GM18526 (cell line): Measurements from ENCODE around the gene ANK2.

ENCODE experiments used
- POLR2A ChIP-seq: IDR thresholded peaks from 3 replicates; pipeline ENCODE4 v1.6.1; 2011; ENCODE audit not compliant: insufficient read length; ENCODE audit errors: extremely low read depth

The ANK2 gene

DNA sequence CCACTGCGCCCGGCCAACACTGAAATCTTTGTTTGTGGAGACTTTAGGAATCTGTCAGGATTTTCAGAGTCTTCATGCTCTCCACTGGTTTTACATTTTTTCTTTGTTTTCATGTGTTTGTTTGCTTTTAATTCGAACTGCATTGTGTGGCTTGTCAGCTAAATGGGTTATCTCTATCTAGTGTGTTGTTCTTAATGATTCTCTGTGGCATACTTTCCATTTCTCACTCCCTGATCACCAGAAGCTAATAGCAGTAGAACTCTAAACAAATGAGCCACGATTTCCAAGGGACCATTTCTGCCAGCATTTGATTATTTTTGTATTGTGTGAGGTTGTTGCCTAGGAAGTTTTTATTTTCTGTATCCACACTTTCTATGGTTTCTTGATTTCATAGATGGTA lies 359.7 kb downstream of the ANK2 start:
- no peak for TF ChIP-seq POLR2A

DNA sequence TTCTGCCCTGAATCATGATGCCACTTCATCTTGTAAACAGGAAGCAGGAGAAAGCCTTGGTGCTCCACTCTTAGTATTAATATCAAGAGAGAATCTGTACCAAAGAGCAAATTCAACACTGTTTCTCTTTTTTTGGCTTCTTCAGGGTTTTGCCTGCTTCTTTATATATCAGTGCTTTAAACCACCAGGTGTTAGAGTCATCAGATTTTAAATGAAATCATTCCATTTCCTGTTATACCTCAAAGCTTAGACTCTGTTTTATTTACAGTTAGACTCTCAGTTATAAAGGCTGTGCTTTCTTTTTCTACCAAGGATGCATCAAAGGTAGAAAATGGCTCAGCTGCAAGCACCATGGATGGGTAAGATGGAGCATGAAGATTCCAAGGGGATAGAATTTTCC lies 361.2 kb downstream of the ANK2 start:
- no peak for TF ChIP-seq POLR2A

DNA sequence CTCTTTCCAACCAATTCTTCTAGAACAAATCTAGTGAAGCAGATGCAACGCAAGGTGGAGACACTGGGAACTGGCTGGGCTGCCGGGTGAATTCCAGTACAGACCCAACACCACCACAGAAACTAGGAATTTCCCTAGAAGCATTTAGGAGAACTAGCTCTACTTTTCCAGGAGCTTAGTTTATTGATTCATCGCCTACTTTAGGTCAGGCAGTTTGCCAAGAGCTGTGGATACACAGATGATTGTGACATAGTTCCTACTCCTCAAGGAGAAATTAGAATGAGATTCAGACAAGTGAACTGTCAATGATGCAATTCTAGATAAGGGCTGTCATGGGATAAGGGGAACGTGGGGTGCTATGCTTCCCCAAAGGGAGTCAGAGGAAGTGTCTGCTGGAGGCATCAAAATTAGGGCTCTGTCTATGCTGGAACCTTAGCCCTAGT lies 362.1 kb downstream of the ANK2 start:
- TF ChIP-seq POLR2A: no peak

DNA sequence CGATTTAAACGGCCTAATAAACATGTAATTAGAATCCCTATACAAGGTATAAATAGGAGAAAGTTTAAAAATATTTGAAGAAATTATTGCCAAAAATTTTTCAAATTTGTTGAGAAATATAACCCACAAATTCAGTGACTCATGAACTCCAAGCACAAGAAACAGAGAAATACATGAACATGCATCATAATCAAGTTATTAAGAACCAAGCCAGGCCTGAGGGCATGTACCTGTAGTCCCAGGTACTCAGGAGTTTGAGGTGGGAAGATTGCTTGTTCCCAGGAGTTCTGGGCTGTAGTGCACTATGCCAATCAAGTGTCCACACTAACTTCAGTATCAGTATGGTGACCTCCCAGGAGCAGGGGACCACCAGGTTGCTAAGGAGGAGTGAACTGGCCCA lies 370.2 kb downstream of the ANK2 start:
- no peak for TF ChIP-seq POLR2A

GRCh38 chr4:113420938-113421337 lies 371.5 kb downstream of the ANK2 start:
- TF ChIP-seq POLR2A: no peak

DNA sequence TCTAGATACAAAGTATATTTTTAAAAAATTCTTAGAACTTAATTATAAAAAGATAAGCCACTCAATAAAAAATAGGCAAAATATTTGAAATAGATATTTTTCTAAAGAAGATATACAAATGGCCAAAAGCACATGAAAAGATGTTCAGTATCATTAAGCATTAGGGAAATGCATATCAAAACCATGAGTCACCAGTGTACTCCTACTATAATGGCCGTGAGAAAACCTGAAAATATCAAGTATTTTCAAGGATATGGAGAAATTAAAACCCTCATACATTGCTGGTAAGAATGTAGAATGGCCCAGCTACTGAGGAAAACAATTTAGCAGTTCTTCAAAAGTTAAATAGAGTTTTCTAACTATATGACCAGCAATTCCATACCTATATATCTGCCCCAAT lies 374.2 kb downstream of the ANK2 start:
- no peak for TF ChIP-seq POLR2A

GRCh38 chr4:113433116-113433515 lies 383.7 kb downstream of the ANK2 start:
- no peak for TF ChIP-seq POLR2A
